GM20000 (cell line): ENCODE data around the gene RNPS1.

ENCODE experiments used
- DNase-seq: peaks from one replicate; pipeline ENCODE4 v3.0.0; 2012; ENCODE audit warnings: low spot score
- TF ChIP-seq, protein P1 (sequence below): IDR thresholded peaks from 2 replicates; pipeline ENCODE4 v1.5.1; 2012; ENCODE audit warnings: mild to moderate bottlenecking, control low read depth; ENCODE audit errors: extremely low read depth, missing control alignments

Gene RNPS1

DNA sequence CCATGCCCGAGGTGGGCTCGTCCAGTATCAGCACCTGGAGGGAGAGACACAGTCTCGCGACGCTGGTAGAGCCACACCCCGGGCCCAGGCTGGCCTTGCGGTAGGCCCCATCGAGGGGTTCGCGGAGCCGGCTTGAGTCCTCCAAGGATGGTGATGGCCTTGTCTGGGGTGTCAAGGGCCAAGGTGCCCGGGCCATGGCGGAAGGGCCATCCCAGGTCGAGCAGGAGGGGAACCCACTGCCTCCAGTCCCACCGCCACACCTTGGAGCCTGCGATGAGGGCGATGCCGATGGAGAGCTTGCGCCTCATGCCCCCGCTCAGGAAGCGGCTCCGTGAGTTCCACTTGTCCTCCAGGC lies 29.6 kb upstream of the RNPS1 start:
- TF ChIP-seq, protein P1, sequence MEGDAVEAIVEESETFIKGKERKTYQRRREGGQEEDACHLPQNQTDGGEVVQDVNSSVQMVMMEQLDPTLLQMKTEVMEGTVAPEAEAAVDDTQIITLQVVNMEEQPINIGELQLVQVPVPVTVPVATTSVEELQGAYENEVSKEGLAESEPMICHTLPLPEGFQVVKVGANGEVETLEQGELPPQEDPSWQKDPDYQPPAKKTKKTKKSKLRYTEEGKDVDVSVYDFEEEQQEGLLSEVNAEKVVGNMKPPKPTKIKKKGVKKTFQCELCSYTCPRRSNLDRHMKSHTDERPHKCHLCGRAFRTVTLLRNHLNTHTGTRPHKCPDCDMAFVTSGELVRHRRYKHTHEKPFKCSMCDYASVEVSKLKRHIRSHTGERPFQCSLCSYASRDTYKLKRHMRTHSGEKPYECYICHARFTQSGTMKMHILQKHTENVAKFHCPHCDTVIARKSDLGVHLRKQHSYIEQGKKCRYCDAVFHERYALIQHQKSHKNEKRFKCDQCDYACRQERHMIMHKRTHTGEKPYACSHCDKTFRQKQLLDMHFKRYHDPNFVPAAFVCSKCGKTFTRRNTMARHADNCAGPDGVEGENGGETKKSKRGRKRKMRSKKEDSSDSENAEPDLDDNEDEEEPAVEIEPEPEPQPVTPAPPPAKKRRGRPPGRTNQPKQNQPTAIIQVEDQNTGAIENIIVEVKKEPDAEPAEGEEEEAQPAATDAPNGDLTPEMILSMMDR, result no peak
- no peak for DNase-seq

DNA sequence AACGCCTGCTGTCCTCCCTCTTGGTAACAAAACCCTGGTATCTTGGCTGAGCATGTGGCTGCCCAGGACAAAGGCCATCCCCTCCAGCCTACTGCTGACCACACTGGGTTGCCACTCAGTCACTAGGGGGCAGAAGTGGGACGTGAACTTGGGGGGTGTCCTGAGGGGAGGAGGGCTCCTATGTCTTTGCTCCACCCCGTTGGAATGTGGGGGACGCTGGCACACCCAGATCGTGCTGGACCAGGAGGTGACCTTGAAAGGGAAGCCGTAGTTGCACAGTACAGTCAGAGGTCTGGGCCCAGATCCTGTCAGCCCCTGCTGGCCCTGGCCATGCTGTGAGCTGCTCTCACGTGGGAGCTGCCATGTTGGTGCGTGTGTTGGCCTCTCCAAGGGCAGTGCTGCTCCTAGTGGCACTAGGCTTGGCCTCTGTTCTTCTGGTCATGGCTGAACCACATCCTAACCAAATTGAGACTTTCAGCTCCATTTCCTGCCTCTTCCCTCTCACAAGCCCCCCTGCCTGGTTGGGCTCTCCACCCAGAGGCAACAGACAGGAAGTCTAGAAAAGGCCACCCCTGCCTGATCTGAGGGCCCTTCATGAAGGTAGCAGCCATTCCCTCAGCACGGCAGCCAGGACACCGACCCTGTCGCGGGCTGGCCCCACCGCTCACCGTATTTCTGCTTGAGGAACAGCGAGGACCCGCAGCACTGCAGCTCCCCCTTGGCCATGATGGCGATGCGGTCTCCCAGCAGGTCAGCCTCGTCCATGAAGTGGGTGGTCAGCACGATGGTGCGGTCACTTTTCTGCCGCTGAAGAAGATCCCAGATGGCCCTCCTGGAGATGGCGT lies 29.0 kb upstream of the RNPS1 start:
- TF ChIP-seq, protein P1, result peak; percentile 29
- DNase-seq, result peak; percentile 65

DNA sequence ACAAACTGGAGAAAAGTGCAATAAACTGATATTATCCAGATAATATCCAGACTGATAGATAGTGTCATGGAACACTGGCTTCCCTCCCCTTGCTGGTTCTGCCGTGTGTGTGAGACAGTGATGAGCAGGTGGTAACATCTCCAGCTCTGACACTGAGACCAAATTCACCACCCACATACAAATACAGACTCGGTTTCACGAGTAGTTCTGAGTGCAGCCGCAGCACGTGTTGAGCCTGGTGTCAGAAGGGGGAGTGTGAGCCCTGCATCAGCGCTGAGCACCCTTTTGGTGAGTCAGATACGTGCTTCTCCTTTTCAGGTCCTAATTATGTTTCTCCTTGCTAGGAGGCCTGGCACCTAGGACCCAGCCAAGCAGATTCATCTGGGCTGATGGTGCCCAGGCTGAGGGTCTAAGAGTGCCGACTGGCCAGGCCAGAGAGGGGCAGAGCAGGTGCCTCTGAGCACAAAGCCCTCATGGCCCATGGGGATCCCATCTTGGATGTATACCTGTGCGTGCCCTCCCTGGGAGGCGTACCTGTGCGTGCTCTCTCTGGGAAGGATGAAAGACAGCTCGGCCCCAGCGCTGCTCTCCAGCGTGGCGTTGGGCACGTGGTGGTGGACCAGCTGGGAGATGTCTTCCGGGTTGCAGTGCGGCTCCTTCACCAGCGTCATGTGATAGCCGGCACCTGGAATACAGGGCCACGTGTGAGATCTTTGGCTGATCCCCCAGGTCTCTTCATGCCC lies 27.3 kb upstream of the RNPS1 start:
- TF ChIP-seq, protein P1, result no peak
- peak; percentile 68 for DNase-seq

DNA sequence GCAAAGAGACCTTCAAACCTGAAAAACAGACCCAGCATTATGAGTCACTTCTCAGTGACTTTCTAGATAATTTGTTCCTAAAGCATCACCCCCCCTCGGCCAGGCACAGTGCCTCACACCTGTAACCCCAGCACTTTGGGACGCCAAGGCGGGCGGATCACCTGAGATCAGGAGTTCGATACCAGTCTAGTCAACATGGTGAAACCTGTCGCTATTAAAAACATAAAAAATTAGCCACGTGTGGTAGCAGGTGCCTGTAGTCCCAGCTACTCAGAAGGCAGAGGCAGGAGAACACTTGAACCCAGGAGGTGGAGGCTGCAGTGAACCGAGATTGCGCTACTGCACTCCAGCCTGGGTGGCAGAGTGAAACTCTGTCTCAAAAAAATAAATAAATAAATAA lies 24.3 kb upstream of the RNPS1 start:
- TF ChIP-seq, protein P1, result no peak

DNA sequence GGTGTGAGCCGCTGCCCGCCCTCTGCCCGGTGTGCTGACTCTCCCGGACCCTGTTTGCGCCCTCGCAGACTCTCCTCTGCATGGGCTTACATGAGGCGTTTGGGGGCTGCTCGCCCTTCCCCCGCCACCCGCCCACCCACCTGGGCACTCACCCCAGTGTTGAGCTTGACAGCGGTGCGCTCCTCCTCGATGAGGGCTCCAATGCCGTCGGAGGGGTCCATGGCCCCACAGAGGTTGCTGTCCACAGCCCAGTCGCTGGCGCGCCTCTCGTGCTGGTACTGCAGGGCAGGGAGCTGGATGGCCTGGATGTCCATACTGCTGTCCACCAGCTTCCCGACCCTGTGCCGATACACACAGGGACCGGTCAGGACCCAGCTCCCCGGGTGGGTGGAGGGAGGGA lies 21.4 kb upstream of the RNPS1 start:
- DNase-seq, result no peak
- TF ChIP-seq, protein P1, result no peak

More for the DNA sequence above, 24.3 kb upstream of the RNPS1 start:
- no peak for DNase-seq

DNA sequence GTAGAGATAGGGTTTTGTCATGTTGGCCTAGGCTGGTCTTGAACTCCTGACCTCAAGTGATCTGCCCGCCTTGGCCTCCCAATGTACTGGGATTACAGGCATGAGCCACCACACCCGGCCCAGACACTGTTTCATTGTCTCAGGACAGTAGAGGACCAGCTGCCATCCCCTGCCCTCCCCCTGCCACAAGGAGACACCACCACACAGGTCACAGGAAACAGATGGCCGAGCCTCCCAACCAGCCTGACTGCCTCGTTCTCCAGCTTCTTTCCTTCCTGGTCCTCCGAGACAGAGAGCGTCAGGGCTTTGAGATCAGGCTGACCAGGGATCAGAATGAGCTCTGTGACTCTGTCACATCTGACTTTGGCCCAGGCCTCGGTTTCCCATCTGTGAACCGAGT lies 20.8 kb upstream of the RNPS1 start:
- DNase-seq, result no peak
- TF ChIP-seq, protein P1, result no peak

DNA sequence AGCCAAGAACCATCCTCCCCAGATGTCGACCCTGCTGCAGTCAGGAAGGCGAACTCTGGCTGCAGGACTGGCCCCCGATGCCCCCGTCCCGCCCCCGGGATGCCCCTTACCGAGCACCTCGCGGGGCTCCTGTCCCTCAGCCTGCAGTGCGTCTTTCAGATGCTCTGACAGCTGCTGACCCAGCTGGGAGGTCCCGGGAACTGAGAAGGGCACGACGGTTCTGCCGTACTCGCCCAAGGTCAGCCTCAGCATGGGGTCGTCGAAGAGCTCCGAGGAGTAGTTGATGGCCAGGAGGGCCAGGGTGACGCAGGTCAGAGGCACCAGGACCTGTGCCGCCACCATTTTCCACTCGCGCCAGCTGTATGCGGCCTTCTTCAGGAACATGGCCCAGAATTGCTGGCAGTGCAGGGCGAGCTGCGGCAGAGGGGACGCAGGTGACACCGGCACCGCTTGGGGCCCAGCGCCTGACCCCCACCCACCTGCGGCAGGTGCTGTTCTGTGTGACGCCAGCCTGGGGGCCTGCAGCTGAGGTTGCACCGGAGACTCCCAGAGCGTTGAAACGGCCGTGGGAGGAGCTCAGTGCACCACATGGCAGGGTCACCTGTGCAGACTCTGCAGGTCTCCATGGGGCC lies 20.1 kb upstream of the RNPS1 start:
- no peak for DNase-seq
- TF ChIP-seq, protein P1, result no peak
